Medulla oblongata (tissue), 1 donor: Measurements from ENCODE around the gene PPP1R14D.

Experiments
- DNase-seq: peaks from one replicate; pipeline ENCODE4 v3.0.0-alpha.2; 2015; ENCODE audit errors: extremely low spot score

The PPP1R14D gene

DNA sequence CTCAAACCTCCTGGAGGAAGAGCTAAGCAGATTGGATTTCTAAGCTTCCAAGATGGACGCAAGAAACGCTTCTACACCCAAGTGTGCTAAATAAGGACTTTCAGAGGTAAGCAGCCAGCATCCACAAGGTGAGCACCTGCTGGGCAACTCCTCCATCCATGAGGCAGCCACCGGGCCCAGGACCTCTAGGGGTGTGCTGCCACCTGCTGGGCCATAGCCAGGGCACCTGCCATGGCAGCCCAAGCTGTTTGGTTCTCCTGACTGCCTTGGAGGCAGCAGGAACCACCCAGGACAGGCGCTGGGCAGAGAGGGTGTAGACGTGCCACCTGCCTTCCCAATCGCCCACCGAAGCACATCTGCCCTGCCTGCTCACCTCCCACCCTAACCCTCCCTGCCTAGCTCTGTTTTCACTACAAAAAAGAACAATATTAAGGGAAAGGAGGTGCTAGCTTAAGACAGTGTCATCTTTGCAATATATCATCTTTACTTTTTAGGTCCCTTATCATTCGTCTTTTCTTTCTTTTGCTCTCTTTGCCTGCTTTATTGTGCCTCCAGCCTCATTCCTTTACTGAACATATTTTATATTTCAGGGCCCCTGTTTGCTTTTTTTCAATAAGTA is 45.8 kb downstream of the PPP1R14D start:
- no peak for DNase-seq

DNA sequence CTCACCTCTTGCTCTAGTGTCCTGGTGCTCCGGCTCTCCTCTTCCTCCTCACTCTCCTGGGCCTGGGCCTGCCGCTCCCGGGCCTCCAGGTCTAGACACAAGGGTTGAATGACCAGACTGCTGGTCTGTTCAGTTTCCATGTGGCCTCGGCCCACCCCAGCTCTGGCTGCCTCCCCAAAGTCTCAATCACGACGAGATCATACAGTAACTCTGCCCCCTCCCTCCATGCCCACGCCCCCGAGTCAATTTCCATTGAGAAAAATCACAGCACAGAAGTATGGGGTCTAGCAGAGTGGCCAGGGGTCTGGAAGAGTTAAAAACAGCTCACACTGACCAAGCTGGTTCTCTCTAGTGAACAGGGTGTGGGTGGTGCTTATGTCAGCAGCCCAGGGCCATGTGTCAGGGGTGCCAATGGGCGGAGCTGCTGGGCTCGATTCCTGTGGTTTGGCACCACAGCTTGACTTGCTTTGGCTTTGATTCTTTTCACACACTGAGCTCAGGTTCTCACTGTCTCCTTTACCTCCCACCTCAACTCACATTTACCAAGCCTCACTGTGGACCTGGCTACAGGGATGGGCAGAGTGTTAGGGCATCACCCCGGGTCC is 51.9 kb downstream of the PPP1R14D start:
- DNase-seq = no peak

DNA sequence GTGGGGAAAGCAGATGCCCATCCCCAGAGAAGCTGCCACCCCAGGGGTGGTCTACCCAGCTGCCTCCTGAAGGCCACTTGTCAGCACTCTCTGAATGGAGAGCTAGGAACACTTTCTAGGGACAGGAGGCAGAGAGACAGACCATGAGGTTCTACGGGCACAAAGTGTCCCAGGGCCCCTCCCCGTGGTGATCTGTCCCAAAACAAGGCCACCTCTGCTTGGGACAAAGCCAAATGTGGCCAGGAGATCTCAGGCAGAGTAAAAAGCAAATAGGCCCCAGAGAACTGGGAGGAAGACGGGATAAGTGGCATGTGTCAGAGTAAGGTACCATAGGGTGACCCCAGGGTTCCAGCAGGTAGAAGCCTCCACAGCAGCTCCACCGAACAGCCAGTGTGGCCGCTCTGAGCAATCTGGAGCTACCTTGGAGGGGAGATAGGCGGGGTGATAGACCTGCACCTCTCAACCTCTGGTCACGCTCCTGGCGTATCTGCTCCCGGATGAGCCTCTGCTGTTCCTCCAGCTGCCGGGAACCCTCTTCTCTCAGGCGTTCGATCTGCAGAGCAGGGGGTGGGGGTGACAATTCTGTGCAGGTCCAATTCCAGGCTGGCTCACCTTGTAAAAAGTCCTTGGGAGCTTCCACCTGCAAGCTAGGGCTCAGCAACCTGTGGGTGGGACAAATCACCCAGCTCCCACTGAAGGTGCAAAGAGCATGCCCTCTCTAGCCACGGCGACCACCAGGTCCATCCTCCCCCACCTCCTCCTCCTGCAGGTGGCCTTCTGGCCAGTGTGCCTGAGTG is 52.6 kb downstream of the PPP1R14D start:
- no peak for DNase-seq

DNA sequence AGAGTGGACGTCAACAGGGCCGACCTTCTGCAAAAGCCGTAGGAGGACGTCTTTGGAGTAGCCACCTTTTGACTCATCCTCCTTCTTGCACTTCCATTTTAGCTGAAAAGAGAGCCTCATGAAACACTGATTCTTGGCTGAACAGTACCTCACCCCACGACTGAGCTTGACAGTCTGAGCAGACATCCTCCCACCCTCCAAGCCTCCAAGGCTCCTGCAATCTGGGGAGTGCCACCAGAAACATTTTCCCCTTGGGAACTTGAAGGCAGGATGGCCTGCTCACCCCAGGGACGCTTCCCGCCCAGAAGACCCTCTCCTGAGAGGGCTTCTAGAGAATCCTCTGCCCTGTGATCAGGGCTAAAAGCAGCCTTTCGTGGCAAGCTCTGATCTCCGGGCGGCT is 53.5 kb downstream of the PPP1R14D start:
- DNase-seq = no peak

- no peak for DNase-seq
Observed at GRCh38 chr15:40773902-40774301, 54.6 kb downstream of the PPP1R14D start.

DNA sequence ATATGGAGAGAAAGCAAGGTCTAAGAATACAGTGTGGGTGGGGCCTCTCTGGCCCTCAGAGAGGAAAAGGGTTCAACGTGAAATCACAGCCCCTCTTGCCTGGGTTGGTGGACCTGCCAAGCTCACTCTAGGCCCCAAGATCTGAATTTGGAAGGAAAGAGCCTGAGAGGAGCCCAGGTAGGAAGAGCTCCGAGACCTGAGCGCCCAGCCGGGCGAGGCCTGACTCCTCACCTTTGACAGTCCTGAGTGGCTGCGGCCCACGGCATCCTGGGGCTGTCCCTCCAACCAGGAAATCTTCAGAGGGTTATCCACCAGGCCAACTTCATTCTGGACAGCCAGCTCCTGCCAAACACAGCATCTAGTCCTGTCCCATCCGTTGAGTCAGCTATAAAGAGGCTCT is 55.0 kb downstream of the PPP1R14D start:
- no peak for DNase-seq

- peak; percentile 26 for DNase-seq
Observed at GRCh38 chr15:40772014-40772413, 56.5 kb downstream of the PPP1R14D start.

DNA sequence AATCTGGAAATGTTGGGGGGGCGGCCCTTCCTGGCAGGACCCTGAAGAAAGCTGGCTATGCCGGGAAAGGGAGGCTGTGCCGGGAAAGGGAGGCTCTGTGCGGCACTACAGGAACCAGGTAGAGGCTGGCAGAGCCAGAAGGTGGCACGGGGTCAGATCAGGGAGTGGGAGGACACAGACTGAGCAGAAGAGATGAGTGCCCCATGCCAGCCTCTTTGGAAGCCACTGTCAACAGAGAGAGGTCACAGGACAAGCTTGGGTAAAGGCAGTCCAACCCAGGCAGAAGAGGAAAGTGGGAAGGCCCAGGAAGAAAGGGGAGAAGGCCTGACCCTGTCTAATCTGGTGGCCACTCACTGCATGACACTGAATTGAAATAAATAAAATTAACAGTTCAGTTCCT is 57.3 kb downstream of the PPP1R14D start:
- no peak for DNase-seq

DNA sequence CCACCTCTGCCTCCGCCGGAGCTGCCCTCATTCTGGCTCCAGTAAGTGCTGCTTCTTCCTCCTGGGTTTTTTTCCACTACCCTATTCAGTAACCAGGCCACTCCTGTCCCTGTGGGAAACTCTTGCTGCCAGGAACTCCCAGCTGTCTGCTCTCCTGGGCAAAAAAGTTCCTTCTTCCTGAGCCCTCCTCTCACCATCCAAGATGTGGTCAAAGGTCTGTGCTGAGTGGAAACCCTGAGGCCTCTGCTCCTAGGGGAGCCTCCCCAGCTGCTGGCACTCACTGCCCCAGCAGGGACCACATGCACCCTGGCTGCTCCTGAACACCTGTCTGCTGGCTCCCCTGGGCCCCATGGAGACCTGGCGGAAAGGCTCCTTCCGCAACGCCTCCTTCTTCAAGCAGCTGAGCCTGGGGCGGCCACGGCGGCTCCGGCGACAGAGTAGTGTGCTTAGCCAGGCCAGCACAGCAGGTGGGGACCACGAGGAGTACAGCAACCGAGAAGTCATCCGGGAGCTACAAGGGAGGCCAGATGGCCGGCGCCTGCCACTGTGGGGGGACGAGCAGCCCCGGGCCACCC is 58.3 kb downstream of the PPP1R14D start:
- peak; percentile 10 for DNase-seq

- DNase-seq = peak; percentile 57
Observed at GRCh38 chr15:40769274-40770146, 59.0 kb downstream of the PPP1R14D start, which contains the start of gene C15orf62. Gene C15orf62 (plus strand): TSS chr15:40769980. CDS start chr15:40770496, 516 bp downstream.

DNA sequence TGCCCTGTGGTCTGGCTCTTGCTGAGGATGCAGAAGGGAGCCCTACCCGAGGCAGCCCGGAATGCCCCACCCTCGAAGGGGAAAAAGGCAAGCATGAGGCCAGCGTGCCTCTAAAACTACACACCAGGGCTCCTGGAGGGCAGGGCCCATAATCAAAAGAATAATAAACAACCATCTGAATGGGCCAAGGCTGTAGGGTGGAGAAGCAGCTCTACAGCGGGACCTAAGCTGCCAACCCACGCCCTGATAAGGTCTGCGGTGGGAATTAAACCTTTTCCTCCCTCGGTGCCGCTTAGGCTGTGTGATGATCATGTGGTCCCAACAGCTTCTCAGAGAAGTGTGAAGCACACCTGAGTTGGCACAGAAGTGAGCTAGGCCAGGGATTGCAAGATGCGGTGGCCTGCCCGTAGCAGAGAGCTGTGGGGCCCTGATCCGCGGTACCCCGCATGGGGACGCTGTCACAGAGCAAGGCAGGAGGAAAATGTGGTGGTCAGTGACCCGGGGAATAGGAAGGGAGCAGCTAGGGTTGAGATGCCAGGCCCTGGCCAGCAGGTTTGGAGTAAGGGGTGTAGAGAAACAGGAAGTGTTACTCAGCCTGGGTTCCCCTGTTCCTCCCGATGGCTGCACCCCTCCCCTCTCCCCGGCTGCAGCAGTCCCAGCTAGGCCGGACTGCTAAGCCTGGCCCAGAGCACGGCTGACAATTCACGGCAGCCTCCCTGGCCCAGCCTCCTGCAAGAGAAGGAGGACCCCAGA is 59.8 kb downstream of the PPP1R14D start:
- DNase-seq = no peak

DNA sequence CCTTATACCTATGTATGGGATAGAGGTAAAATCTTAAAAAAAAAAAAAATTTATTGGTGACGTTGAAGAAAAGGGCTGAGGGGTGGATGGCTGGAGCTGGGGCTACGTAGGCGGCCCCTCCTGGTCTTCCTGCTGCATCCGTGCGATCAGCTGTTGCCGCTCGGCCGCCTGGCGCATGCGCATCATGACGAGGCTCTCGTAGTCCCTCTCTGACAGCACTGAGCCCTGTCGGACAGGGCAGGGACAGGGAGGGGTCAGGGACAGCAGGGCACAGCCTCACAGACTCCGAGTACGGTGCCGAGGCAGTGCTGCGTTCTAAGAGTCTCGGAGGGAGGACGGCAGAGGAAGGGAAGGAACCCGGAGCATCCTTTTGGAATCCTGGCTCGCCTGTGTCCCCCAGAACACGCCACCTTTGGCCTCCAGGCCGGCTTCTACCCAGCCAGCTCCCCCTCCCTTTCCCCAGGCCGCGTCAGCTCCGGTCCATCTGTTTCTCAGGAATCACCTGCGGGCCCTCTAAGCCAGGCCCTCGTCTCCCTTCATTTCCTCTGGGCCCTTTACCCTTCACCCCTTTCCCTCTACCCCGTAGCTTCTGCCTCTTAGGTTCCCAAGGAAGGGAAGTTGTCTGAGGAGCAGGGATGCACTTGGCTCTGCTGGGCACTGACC is 60.5 kb downstream of the PPP1R14D start:
- DNase-seq = no peak

GRCh38 chr15:40766906-40767837 is 61.3 kb downstream of the PPP1R14D start:
- DNase-seq = no peak

DNA sequence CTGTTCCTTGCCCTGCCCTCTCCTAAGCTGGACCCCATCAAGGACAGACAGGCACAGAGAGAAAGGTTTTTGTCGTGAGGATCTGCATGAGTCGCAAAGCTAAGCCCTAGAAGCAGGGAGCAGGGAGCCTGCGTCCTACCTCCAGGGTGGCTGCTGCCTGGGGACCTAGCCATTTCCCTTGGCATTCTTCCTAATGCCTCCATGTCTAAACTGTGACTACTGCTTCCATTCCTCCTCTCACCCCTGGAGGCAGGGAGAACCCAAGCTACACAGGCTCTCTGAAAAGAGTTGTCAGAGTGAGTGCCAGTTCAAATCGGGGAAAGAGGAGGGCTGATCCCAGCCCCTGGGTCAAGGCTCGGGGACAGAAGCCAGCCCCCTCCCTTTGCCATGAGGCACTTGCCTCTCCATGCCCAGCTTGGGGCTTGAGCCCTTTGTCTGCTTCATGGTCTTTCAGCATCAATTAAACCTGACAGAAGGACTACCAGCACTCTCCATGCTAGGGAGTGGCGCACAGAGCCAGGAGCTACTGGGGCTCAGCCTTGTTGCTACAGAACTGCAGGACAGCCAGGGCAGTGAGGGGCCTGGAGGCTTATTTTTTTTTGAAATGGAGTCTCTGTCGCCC is 62.2 kb downstream of the PPP1R14D start:
- DNase-seq = no peak
